Transverse colon (tissue), 4 donors: Measurements from ENCODE around the gene UMAD1. TPM values are rescaled to one million over a fixed set of nuclear protein-coding genes. Genes with fewer than 3 reads are reported as not detected.

Source experiments
- DNase-seq: peaks from one replicate; pipeline ENCODE4 v3.0.0-alpha.2; 2019
- H3K27ac ChIP-seq, 4 donors: fragments of 200-600 bp; sonication (generic); 2 replicates each; pipeline ENCODE4 v1.5.1; 2016 to 2018; ENCODE audit warnings: inconsistent platforms in 4 of 4
- H3K27me3 ChIP-seq: fragments of 200-600 bp; sonication (generic); 2 replicates; pipeline ENCODE4 v1.5.1; 2017; ENCODE audit warnings: inconsistent platforms
- H3K36me3 ChIP-seq, 4 donors: fragments of 200-600 bp; sonication (generic); 2 replicates each; pipeline ENCODE4 v1.5.1; 2017 to 2019; ENCODE audit warnings: inconsistent platforms in 4 of 4
- H3K4me1 ChIP-seq, 4 donors: fragments of 200-600 bp; sonication (generic); 2 replicates each; pipeline ENCODE4 v1.5.1; 2017 to 2020; ENCODE audit warnings: inconsistent platforms in 4 of 4
- H3K4me3 ChIP-seq, 4 donors: fragments of 200-600 bp; sonication (generic); 1 replicate in 1 of 4; 2 replicates in 3 of 4; pipeline versions ENCODE4 v1.5.1 to v1.6.1; 2017 to 2019; ENCODE audit warnings: inconsistent platforms in 4 of 4
- H3K9me3 ChIP-seq, 2 donors: fragments of 200-600 bp; sonication (generic); 2 replicates each; pipeline ENCODE4 v1.5.1; 2017 to 2019; ENCODE audit warnings: inconsistent platforms in 2 of 2
- EP300 ChIP-seq: sonication (generic); formaldehyde crosslinking; IDR thresholded peaks from one replicate; pipeline ENCODE4 v1.6.1; 2017; ENCODE audit warnings: antibody characterized with exemption, low read depth
- POLR2A ChIP-seq: fragments of 450-650 bp; IDR thresholded peaks from one replicate; pipeline ENCODE4 v1.6.1; 2016; ENCODE audit warnings: antibody characterized with exemption, mild to moderate bottlenecking, moderate library complexity
- POLR2AphosphoS5 ChIP-seq, 3 donors: sonication (generic); formaldehyde crosslinking; IDR thresholded peaks; one replicate each; pipeline ENCODE4 v1.6.1; 2016; ENCODE audit warnings: antibody characterized with exemption in 3 of 3
- WGBS, 2 donors: methylation state at CpG; one replicate each; pipeline ENCODE4 v1.1.5; 2018; ENCODE audit warnings: low coverage in 1 of 2; 5-methylcytosine and 5-hydroxymethylcytosine counted together
- in situ Hi-C, 4 donors: fragments of 200-750 bp; cut with MboI; loops; one replicate each; pipeline versions ENCODE4 v1.15.0 to v1.15.1; 2017; ENCODE audit warnings: low sequenced_read_pairs in 3 of 4, low pct_ligation_motif_present in 1 of 4, low pct_unique_long_range_greater_than_20kb in 1 of 4
- intact Hi-C: fragments of 100-400 bp; cut with DNase I; formaldehyde crosslinking; loops from one replicate; pipeline ENCODE4 v1.15.1; 2023; ENCODE audit warnings: low total_unique reads
- total RNA-seq, 4 donors: library from RNA; depleted of rRNA; stranded (reverse); fragments of >200 nt; gene quantifications; one replicate each; pipeline ENCODE4 v1.1.0, GENCODE V29; 2016
- TF ChIP-seq, protein P1 (sequence below), 5 experiments: fragments of 200-600 bp in 3 of 5; fragments of 450-650 bp in 2 of 5; sonication (generic) in 3 of 5; IDR thresholded peaks; 1 replicate in 2 of 5; 2 replicates in 3 of 5; pipeline ENCODE4 v1.5.1; 2016 to 2017; ENCODE audit warnings: antibody characterized with exemption in 5 of 5, inconsistent platforms in 3 of 5, mild to moderate bottlenecking in 2 of 5, moderate library complexity in 1 of 5

UMAD1 gene
- total RNA-seq, 4 donors from 2014 or later: 0.40 to 21.3 (median 14.6) TPM

DNA sequence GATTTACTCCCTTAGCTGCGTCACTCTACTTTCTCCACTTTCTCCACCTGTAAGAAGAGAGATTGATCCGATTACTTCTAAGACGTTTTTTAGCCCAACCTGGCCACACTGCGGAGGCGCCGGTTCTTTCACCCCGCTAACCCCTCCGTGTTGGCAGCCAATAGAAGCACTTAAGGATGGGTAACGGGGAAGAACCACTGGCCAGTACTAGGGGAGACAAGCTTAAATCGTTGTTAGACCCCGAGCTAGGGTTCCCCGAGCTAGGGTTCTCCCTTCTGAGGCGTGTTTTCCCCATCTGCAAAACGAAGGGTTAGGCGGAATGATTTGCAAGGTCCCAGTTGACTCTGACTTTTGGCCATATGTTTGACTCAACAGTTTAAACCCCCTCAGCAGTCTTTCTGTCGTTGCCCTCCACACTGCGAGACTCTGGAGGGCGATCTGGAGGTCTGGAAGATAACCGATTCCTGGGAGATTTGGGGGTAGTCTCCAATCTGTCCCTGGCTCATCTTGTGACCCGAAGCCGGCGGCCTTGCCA is 644 bp downstream of the UMAD1 start:
- peak; percentile 11 for DNase-seq
- no peak for TF ChIP-seq EP300
- TF ChIP-seq, protein P1, sequence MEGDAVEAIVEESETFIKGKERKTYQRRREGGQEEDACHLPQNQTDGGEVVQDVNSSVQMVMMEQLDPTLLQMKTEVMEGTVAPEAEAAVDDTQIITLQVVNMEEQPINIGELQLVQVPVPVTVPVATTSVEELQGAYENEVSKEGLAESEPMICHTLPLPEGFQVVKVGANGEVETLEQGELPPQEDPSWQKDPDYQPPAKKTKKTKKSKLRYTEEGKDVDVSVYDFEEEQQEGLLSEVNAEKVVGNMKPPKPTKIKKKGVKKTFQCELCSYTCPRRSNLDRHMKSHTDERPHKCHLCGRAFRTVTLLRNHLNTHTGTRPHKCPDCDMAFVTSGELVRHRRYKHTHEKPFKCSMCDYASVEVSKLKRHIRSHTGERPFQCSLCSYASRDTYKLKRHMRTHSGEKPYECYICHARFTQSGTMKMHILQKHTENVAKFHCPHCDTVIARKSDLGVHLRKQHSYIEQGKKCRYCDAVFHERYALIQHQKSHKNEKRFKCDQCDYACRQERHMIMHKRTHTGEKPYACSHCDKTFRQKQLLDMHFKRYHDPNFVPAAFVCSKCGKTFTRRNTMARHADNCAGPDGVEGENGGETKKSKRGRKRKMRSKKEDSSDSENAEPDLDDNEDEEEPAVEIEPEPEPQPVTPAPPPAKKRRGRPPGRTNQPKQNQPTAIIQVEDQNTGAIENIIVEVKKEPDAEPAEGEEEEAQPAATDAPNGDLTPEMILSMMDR (IDR thresholded peaks at IDR 0.05): no peak
- intact Hi-C loops: no loop called here
- Histone ChIP-seq H3K9me3 (no peaks in the 10 kb centered on the region), H3K36me3 (peaks cover 0 to 13% (median 0%) of the 10 kb centered on the region in 4 donors), H3K27me3 (no peaks in the 10 kb centered on the region), H3K4me3 (peak overlapping the region; percentile 61 to 74 (median 68)), H3K27ac (peak overlapping the region; percentile 87 to 94 (median 91)), H3K4me1 (peaks cover 3 to 26% (median 16%) of the 10 kb centered on the region in 4 donors)
- WGBS, 2 donors: 3% methylated on average over 7 to 22 of the region's 22 CpGs
- in situ Hi-C loops: no loop called here

DNA sequence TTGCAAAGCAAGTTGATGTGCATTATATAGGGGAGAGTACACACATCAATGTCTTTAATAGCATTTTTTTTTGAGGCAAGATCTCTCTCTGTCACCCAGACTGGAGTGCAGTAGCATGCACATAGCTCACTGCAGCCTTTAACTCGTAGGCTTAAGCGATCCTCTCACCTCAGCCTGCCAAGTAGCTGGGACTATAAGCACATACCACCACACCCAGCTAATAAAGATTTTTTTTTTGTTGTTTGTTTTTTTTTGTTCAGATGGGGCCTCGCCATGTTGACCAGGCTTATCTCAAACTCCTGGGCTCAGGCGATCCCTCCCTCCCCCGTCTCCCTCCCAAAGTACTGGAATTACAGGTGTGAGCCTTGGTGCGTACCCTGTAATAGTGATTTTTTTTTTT is 1.5 kb downstream of the UMAD1 start:
- Histone ChIP-seq H3K27me3 (no peaks in the 10 kb centered on the region), H3K9me3 (no peaks in the 10 kb centered on the region), H3K4me3 (peak overlapping the region in 2 of 4 donors; percentile 71 to 74), H3K27ac (peak overlapping the region; percentile 87 to 94 (median 91)), H3K4me1 (peaks cover 3 to 26% (median 16%) of the 10 kb centered on the region in 4 donors), H3K36me3 (peaks cover 0 to 4% (median 0%) of the 10 kb centered on the region in 4 donors)
- in situ Hi-C loops (no loop called here), intact Hi-C loops (no loop called here)
- peak; percentile 69 for DNase-seq
- TF ChIP-seq POLR2AphosphoS5 (IDR thresholded peaks at IDR 0.05) (peak; percentile 59 to 82 (median 72)), POLR2A (peak; percentile 70)
- TF ChIP-seq, protein P1 (IDR thresholded peaks at IDR 0.05): no peak
- WGBS, 2 donors: 30 to 53% methylated on average over 2 to 6 of the region's 6 CpGs

DNA sequence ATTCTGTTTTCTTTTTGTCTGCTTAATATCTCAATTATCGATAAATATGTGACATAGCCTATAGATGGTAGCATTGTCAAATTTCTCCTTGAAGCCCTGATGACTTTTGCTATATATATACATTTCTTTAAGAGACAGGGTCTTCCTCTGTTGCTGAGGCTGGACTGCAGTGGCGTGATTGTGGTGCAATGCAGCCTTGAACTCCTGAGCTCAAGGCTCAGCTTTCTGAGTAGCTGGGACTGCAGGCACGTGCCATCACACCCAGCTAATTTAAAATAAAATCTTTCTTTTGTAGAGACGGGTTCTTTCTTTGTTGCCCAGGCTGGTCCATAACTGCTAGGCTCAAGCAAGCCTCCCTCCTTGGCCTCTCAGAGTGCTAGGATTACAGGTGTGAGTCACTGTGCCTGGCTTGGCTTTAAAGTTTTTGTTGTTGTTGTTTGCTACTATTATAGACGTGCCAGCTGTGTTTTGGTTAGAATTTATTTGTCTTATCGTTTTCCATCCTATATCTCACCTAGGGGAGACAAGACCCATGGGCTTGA is 7.0 kb downstream of the UMAD1 start:
- intact Hi-C loops (no loop called here), in situ Hi-C loops (no loop called here)
- no peak overlapping the region for H3K27ac ChIP-seq
- TF ChIP-seq EP300 (no peak), POLR2A (no peak), POLR2AphosphoS5 (IDR thresholded peaks at IDR 0.05) (no peak)
- TF ChIP-seq, protein P1 (IDR thresholded peaks at IDR 0.05): no peak
- H3K36me3 ChIP-seq: no peaks in the 10 kb centered on the region
- no peak overlapping the region for H3K4me3 ChIP-seq
- no peaks in the 10 kb centered on the region for H3K27me3 ChIP-seq
- no peak for DNase-seq
- H3K9me3 ChIP-seq: no peaks in the 10 kb centered on the region
- peaks cover 8 to 23% (median 9%) of the 10 kb centered on the region in 4 donors for H3K4me1 ChIP-seq
- WGBS, 2 donors: 60 to 71% methylated on average over 3 to 6 of the region's 6 CpGs

DNA sequence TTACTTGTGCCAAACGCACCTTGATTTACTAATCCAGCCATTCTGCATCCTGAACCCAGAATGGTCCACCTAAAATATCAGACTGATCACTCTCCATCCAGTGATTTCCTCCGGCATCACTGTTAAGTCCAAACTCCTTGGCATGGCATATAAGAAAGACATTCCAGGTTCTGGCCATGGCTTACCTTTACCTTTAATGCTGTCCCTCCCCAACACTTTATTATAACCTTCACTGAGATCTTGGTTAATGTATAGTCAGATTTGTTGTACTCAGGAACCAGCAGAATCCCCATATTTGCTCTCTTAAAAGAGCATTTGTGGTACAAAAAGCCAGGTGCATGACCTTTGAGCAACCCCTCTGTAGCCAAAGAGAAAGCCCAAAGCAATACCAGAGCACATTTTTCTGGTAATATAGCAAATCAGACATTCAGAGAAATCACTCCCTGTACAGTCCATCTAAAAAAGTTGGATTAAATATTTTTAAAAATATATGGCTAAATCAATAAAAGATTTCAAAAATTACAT is 10.2 kb downstream of the UMAD1 start:
- intact Hi-C loops: no loop called here
- no peaks in the 10 kb centered on the region for H3K36me3 ChIP-seq
- no peaks in the 10 kb centered on the region for H3K27me3 ChIP-seq
- in situ Hi-C loops: no loop called here
- no peak for TF ChIP-seq POLR2AphosphoS5 (IDR thresholded peaks at IDR 0.05)
- TF ChIP-seq, protein P1 (IDR thresholded peaks at IDR 0.05): no peak
- no peak for TF ChIP-seq EP300
- TF ChIP-seq POLR2A: no peak
- H3K4me1 ChIP-seq: peaks cover 3 to 27% (median 8%) of the 10 kb centered on the region in 4 donors
- no peaks in the 10 kb centered on the region for H3K9me3 ChIP-seq
- no peak overlapping the region for H3K27ac ChIP-seq
- H3K4me3 ChIP-seq: no peak overlapping the region
- DNase-seq: no peak
- WGBS, 2 donors: 39 to 86% methylated on average over 2 of the region's 2 CpGs
